GM12878 (cell line): ENCODE data around the gene PIEZO2. TPM values are rescaled to one million over a fixed set of nuclear protein-coding genes. Genes with fewer than 3 reads are reported as not detected.

Experiments
- BCL3 ChIP-seq: IDR thresholded peaks from 2 replicates; pipeline ENCODE4 v1.6.1; 2011; ENCODE audit warnings: borderline replicate concordance, low read depth, mild to moderate bottlenecking, moderate library complexity, low read length; ENCODE audit not compliant: insufficient read depth, poor library complexity, severe bottlenecking
- CTCF ChIP-seq, 3 experiments: IDR thresholded peaks in 2 of 3; conservative IDR thresholded peaks in 1 of 3; 2 replicates each; pipeline ENCODE4 v1.5.1; 2011; ENCODE audit warnings: low read depth in 3 of 3, low read length in 3 of 3, mild to moderate bottlenecking in 3 of 3, control low read depth in 2 of 3, moderate library complexity in 2 of 3, inconsistent platforms in 1 of 3, mixed read lengths in 1 of 3; ENCODE audit not compliant: control insufficient read depth in 2 of 3, insufficient read depth in 1 of 3; ENCODE audit errors: extremely low read depth in 1 of 3
- E2F4 ChIP-seq: IDR thresholded peaks from 2 replicates; pipeline ENCODE4 v1.6.1; 2012; ENCODE audit warnings: low read depth, low read length, improper control_type of control experiment
- EZH2 ChIP-seq: IDR thresholded peaks from 2 replicates; pipeline ENCODE4 v1.6.1; 2012; ENCODE audit warnings: low read depth, mild to moderate bottlenecking, control low read depth, inconsistent platforms, low read length, borderline replicate concordance; ENCODE audit not compliant: control insufficient read depth
- FOXK2 ChIP-seq: fragments of 450-650 bp; IDR thresholded peaks from 2 replicates; pipeline ENCODE4 v1.6.1; 2017; ENCODE audit warnings: mild to moderate bottlenecking, moderate library complexity
- HDAC6 ChIP-seq: fragments of 200-600 bp; sonication (generic); IDR thresholded peaks from one replicate; pipeline ENCODE4 v1.8.0; 2017; ENCODE audit warnings: antibody characterized with exemption; ENCODE audit not compliant: unreplicated experiment
- MAX ChIP-seq: IDR thresholded peaks from 2 replicates; pipeline ENCODE4 v1.6.1; 2012; ENCODE audit warnings: low read depth, low read length, improper control_type of control experiment
- MEF2A ChIP-seq: IDR thresholded peaks from 2 replicates; pipeline ENCODE4 v1.6.1; 2011; ENCODE audit warnings: low read depth, mild to moderate bottlenecking, low read length, moderate library complexity; ENCODE audit not compliant: insufficient read depth
- MEF2B ChIP-seq: fragments of 450-650 bp; IDR thresholded peaks from 2 replicates; pipeline ENCODE4 v1.6.1; 2018; ENCODE audit warnings: mild to moderate bottlenecking, moderate library complexity; ENCODE audit not compliant: partially characterized antibody, poor library complexity, severe bottlenecking
- NBN ChIP-seq: fragments of 450-650 bp; IDR thresholded peaks from 2 replicates; pipeline ENCODE4 v1.6.1; 2016
- PML ChIP-seq: IDR thresholded peaks from 2 replicates; pipeline ENCODE4 v1.6.1; 2012; ENCODE audit warnings: low read length, inconsistent platforms
- POLR2AphosphoS5 ChIP-seq: IDR thresholded peaks from 2 replicates; pipeline ENCODE4 v1.6.1; 2011; ENCODE audit warnings: mild to moderate bottlenecking, low read length, inconsistent platforms
- RBBP5 ChIP-seq: fragments of 200-600 bp; sonication (generic); conservative IDR thresholded peaks from 2 replicates; pipeline ENCODE4 v1.6.1; 2016
- RCOR1 ChIP-seq: conservative IDR thresholded peaks from 2 replicates; pipeline ENCODE4 v1.6.1; 2012; ENCODE audit warnings: low read depth, low read length, improper control_type of control experiment
- RELB ChIP-seq: fragments of 450-650 bp; IDR thresholded peaks from 2 replicates; pipeline ENCODE4 v1.6.1; 2017; ENCODE audit warnings: low read depth, mild to moderate bottlenecking, moderate library complexity
- REST ChIP-seq: IDR thresholded peaks from 2 replicates; pipeline ENCODE4 v1.6.1; 2012; ENCODE audit warnings: mild to moderate bottlenecking, low read depth, low read length
- STAT1 ChIP-seq: fragments of 450-650 bp; conservative IDR thresholded peaks from 2 replicates; pipeline ENCODE4 v1.6.1; 2014; ENCODE audit warnings: antibody characterized with exemption, mild to moderate bottlenecking
- SUPT20H ChIP-seq: IDR thresholded peaks from 2 replicates; pipeline ENCODE4 v1.6.1; 2011; ENCODE audit warnings: low read depth, mild to moderate bottlenecking, low read length, moderate library complexity, borderline replicate concordance; ENCODE audit not compliant: control insufficient read depth
- WRNIP1 ChIP-seq: IDR thresholded peaks from 2 replicates; pipeline ENCODE4 v1.6.1; 2011; ENCODE audit warnings: low read depth, low read length, improper control_type of control experiment, borderline replicate concordance
- ZNF24 ChIP-seq: fragments of 450-650 bp; IDR thresholded peaks from 2 replicates; pipeline ENCODE4 v1.6.1; 2017; ENCODE audit warnings: antibody characterized with exemption, mild to moderate bottlenecking
- ZNF622 ChIP-seq: fragments of 450-650 bp; IDR thresholded peaks from 2 replicates; pipeline ENCODE4 v1.6.1; 2017; ENCODE audit warnings: mild to moderate bottlenecking, inconsistent platforms
- polyA plus RNA-seq, 11 experiments: library from polyadenylated mRNA; depleted of rRNA in 4 of 11; unstranded in 6 of 11; stranded (reverse) in 5 of 11; fragments of >200 nt; fragmentation: Nextera tagmentation in 4 of 11; fragmentation: Illumina TruSeq in 1 of 11; extraction: Ambion mirVana in 4 of 11; extraction: Trizol in 1 of 11; gene quantifications; 1 replicate in 1 of 11; 2 replicates in 10 of 11; pipeline versions ENCODE4 v1.2.1 to v1.2.3, GENCODE V29; 2011 to 2016; ENCODE audit warnings: inconsistent platforms in 2 of 11, missing spikeins in 2 of 11, low read depth in 1 of 11
- total RNA-seq, 4 experiments: library from RNA; depleted of rRNA in 3 of 4; stranded (reverse); fragments of >200 nt in 3 of 4; fragmentation: Illumina TruSeq in 1 of 4; extraction: Trizol in 1 of 4; gene quantifications; 2 replicates each; pipeline versions ENCODE4 v1.2.1 to v1.2.3, GENCODE V29; 2013 to 2021

The PIEZO2 gene
- total and polyA plus RNA-seq, 10 of the 15 experiments (the other 5 are each of a cell fraction or from before 2014, with no cell fraction given): 6.7 to 42.3 (median 27.4) TPM

GRCh38 chr18:11005528-11005927 lies 143.8 kb downstream of the PIEZO2 start (continued):
- TF ChIP-seq RELB (peak; percentile 78; the same call in 1 of the 2 replicates), POLR2AphosphoS5 (no peak), RCOR1 (no peak), WRNIP1 (no peak), NBN (0 out of 2 replicates have a peak, but pooled peaks have one; percentile 16), ZNF24 (no peak), MEF2A (no peak), SUPT20H (no peak), BCL3 (peak; percentile 91), FOXK2 (no peak), EZH2 (no peak), PML (no peak), CTCF (IDR thresholded peaks at IDR 0.05 in 2 of 3, conservative IDR thresholded peaks at IDR 0.05 in 1 of 3; ENCODE audit: control insufficient read depth in 2 of 3, extremely low read depth in 1 of 3, insufficient read depth in 1 of 3, low read depth in 3 of 3, low read length in 3 of 3) (no peak), ZNF622 (no peak), E2F4 (no peak), MEF2B (no peak), HDAC6 (no peak), RBBP5 (no peak), REST (0 out of 2 replicates have a peak, but pooled peaks have one; percentile 5), STAT1 (no peak), MAX (no peak)
- TF ChIP-seq, all 136 proteins: peak for 32
